ENCODE results near the gene KIR2DL3.
"Not testable (repeated sequence)": the region's sequence is repeated elsewhere in the genome, so short reads cannot be mapped to it uniquely, and the experiment has no call there.

KIR2DL3 gene

GRCh38 chr19:54738306-54738705 lies at the start of gene KIR2DL3:
TSS of gene KIR2DL3 (plus strand) at chr19:54738513. CDS start at chr19:54738546, 33 bp downstream.
- not testable (repeated sequence) for DNase-seq

GRCh38 chr19:54691582-54692297 lies 46.6 kb upstream of the KIR2DL3 start:
- no peak for DNase-seq

- no peak for DNase-seq
Observed at GRCh38 chr19:54692298-54692615, 46.1 kb upstream of the KIR2DL3 start.

- no peak for DNase-seq
Observed at GRCh38 chr19:54694648-54695047, 43.7 kb upstream of the KIR2DL3 start.

- DNase-seq, result no peak
Observed at GRCh38 chr19:54696117-54696548, 42.2 kb upstream of the KIR2DL3 start.

GRCh38 chr19:54696766-54697165 lies 41.5 kb upstream of the KIR2DL3 start:
- DNase-seq, result no peak

- not testable (repeated sequence) for DNase-seq
Observed at GRCh38 chr19:54697716-54698115, 40.6 kb upstream of the KIR2DL3 start.

GRCh38 chr19:54704928-54705327 lies 33.4 kb upstream of the KIR2DL3 start:
- DNase-seq, result no peak

- no peak for DNase-seq
Observed at GRCh38 chr19:54707962-54708361, 30.4 kb upstream of the KIR2DL3 start.

- no peak for DNase-seq
Observed at GRCh38 chr19:54708781-54709180, 29.5 kb upstream of the KIR2DL3 start.

- DNase-seq, result no peak
Observed at GRCh38 chr19:54709212-54709948, 28.9 kb upstream of the KIR2DL3 start.

GRCh38 chr19:54709956-54710355 lies 28.4 kb upstream of the KIR2DL3 start:
- DNase-seq, result not testable (repeated sequence)

GRCh38 chr19:54724142-54724541 lies 14.2 kb upstream of the KIR2DL3 start, which contains the start of gene KIR3DL3:
TSS of gene KIR3DL3 (plus strand) at chr19:54724442. CDS start at chr19:54724497, 55 bp downstream.
- no peak for DNase-seq

- no peak for DNase-seq
Observed at GRCh38 chr19:54724644-54725043, 13.7 kb upstream of the KIR2DL3 start.

GRCh38 chr19:54725321-54725720 lies 13.0 kb upstream of the KIR2DL3 start:
- no peak for DNase-seq

GRCh38 chr19:54727562-54727961 lies 10.8 kb upstream of the KIR2DL3 start:
- DNase-seq, result no peak

- no peak for DNase-seq
Observed at GRCh38 chr19:54728167-54728566, 10.1 kb upstream of the KIR2DL3 start.

- no peak for DNase-seq
Observed at GRCh38 chr19:54729416-54730188, 8.7 kb upstream of the KIR2DL3 start.

GRCh38 chr19:54731191-54731590 lies 7.1 kb upstream of the KIR2DL3 start:
- DNase-seq, result no peak

GRCh38 chr19:54738715-54739114 lies 402 bp downstream of the KIR2DL3 start:
- DNase-seq, result no peak

GRCh38 chr19:54739587-54740497 lies 1.5 kb downstream of the KIR2DL3 start:
- DNase-seq, result no peak

GRCh38 chr19:54741950-54742349 lies 3.6 kb downstream of the KIR2DL3 start:
- DNase-seq, result not testable (repeated sequence)

Data from NCI-H1694 (cell line).